IMR-90 (cell line): ENCODE results near the gene SSX4. TPM values are rescaled to one million over a fixed set of nuclear protein-coding genes. Genes with fewer than 3 reads are reported as not detected.
"Not testable (repeated sequence)": the region's sequence is repeated elsewhere in the genome, so short reads cannot be mapped to it uniquely, and the experiment has no call there.

Experiments
- ATAC-seq: fragments of 200-7000 bp; cut with Tn5 transposase; 2 replicates; pipeline ENCODE4 v1.9.1; 2020; ENCODE audit warnings: low read depth, mild to moderate bottlenecking, moderate library complexity
- BruUV-seq: library from RNA; stranded (reverse); fragments of 400-500 nt; replicated peaks from 2 replicates; lab custom pipeline; 2021; lab: Mats Ljungman, UMichigan
- CTCF ChIA-PET: fragments of 300-600 bp; formaldehyde crosslinking; extraction: SDS; loops from one replicate; lab custom pipeline; 2021; ENCODE audit warnings: antibody characterized with exemption; lab: Yijun Ruan, JAX
- POLR2A ChIA-PET: fragments of 300-600 bp; sonication (Branson Sonifier 250); formaldehyde crosslinking; loops from one replicate; lab custom pipeline; 2022; ENCODE audit warnings: antibody characterized with exemption; ENCODE audit not compliant: unreplicated experiment; lab: Charles Lee
- DNase-seq: peaks from one replicate; pipeline ENCODE4 v3.0.0; 2013
- H2AFZ ChIP-seq: replicated peaks from 2 replicates; pipeline ENCODE3; 2013; ENCODE audit warnings: low read length, mild to moderate bottlenecking; ENCODE audit not compliant: poor library complexity
- H2AK5ac ChIP-seq: 2 replicates; pipeline ENCODE4 v1.6.1; 2013; ENCODE audit warnings: low read depth, low read length, inconsistent platforms
- H2AK9ac ChIP-seq: replicated peaks from 2 replicates; pipeline ENCODE3; 2013; ENCODE audit warnings: mild to moderate bottlenecking, low read depth, low read length, moderate library complexity; ENCODE audit not compliant: poor library complexity
- H2BK120ac ChIP-seq: 2 replicates; pipeline ENCODE4 v1.6.1; 2013; ENCODE audit warnings: low read depth, low read length, inconsistent platforms
- H2BK15ac ChIP-seq: 3 replicates; pipeline ENCODE4 v1.6.1; 2013; ENCODE audit warnings: low read depth, low read length, inconsistent platforms
- H2BK20ac ChIP-seq: 2 replicates; pipeline ENCODE4 v1.6.1; 2013; ENCODE audit warnings: low read depth, mild to moderate bottlenecking, inconsistent platforms, low read length, moderate library complexity
- H2BK5ac ChIP-seq: 2 replicates; pipeline ENCODE4 v1.6.1; 2013; ENCODE audit warnings: mild to moderate bottlenecking, low read depth, low read length, inconsistent platforms; ENCODE audit not compliant: poor library complexity, severe bottlenecking
- H3K14ac ChIP-seq: replicated peaks from 2 replicates; pipeline ENCODE4 v1.6.1; 2013; ENCODE audit warnings: low read depth, low read length, inconsistent platforms
- H3K18ac ChIP-seq: 2 replicates; pipeline ENCODE4 v1.6.1; 2013; ENCODE audit warnings: low read depth, low read length, control low read depth
- H3K23ac ChIP-seq: 2 replicates; pipeline ENCODE4 v1.6.1; 2013; ENCODE audit warnings: low read depth, low read length, inconsistent platforms
- H3K27ac ChIP-seq: 2 replicates; pipeline ENCODE4 v1.5.1; 2013; ENCODE audit warnings: mild to moderate bottlenecking, control low read depth, low read length; ENCODE audit not compliant: insufficient read depth
- H3K27me3 ChIP-seq: 2 replicates; pipeline ENCODE4 v1.6.1; 2013; ENCODE audit warnings: low read length; ENCODE audit not compliant: control insufficient read depth, insufficient read depth
- H3K36me3 ChIP-seq: 2 replicates; pipeline ENCODE4 v1.6.1; 2013; ENCODE audit warnings: low read length, mixed read lengths; ENCODE audit not compliant: control insufficient read depth, insufficient read depth
- H3K4ac ChIP-seq: 2 replicates; pipeline ENCODE4 v1.6.1; 2013; ENCODE audit warnings: low read depth, low read length, inconsistent platforms
- H3K4me1 ChIP-seq: 2 replicates; pipeline ENCODE4 v1.6.1; 2013; ENCODE audit warnings: low read length, mixed read lengths; ENCODE audit not compliant: control insufficient read depth, insufficient read depth
- H3K4me2 ChIP-seq: 2 replicates; pipeline ENCODE4 v1.6.1; 2013; ENCODE audit warnings: low read depth, mild to moderate bottlenecking, control low read depth, low read length, moderate library complexity
- H3K4me3 ChIP-seq: 2 replicates; pipeline ENCODE4 v1.5.1; 2013; ENCODE audit warnings: low read depth, mild to moderate bottlenecking, control low read depth, low read length, moderate library complexity; ENCODE audit not compliant: insufficient read depth
- H3K56ac ChIP-seq: 2 replicates; pipeline ENCODE4 v1.6.1; 2013; ENCODE audit warnings: low read length, inconsistent platforms; ENCODE audit not compliant: insufficient read depth; ENCODE audit errors: extremely low read depth
- H3K79me1 ChIP-seq, 2 experiments: 2 replicates each; pipeline ENCODE4 v1.6.1; 2013; ENCODE audit warnings: low read length in 2 of 2, inconsistent platforms in 1 of 2, low read depth in 1 of 2
- H3K9ac ChIP-seq: 2 replicates; pipeline ENCODE4 v1.6.1; 2013; ENCODE audit warnings: low read depth, low read length, control low read depth
- H3K9me1 ChIP-seq: 2 replicates; pipeline ENCODE4 v1.6.1; 2013; ENCODE audit warnings: low read length, inconsistent platforms; ENCODE audit not compliant: insufficient read depth
- H3K9me3 ChIP-seq: 2 replicates; pipeline ENCODE4 v1.6.1; 2013; ENCODE audit warnings: low read length; ENCODE audit not compliant: control insufficient read depth, insufficient read depth
- H4K20me1 ChIP-seq: 2 replicates; pipeline ENCODE4 v1.6.1; 2013; ENCODE audit warnings: low read length, inconsistent platforms; ENCODE audit not compliant: insufficient read depth
- H4K5ac ChIP-seq: 2 replicates; pipeline ENCODE4 v1.6.1; 2013; ENCODE audit warnings: mild to moderate bottlenecking, low read depth, low read length, control low read depth
- H4K8ac ChIP-seq, 2 experiments: 2 replicates each; pipeline ENCODE4 v1.6.1; 2013; ENCODE audit warnings: low read depth in 2 of 2, low read length in 2 of 2, control low read depth in 1 of 2, inconsistent platforms in 1 of 2
- H4K91ac ChIP-seq: 2 replicates; pipeline ENCODE4 v1.6.1; 2013; ENCODE audit warnings: low read depth, low read length, inconsistent platforms; ENCODE audit not compliant: insufficient read depth
- WGBS, 2 experiments: methylation state at CpG; one replicate each; pipeline versions ENCODE4 v1.1.5 to v1.1.7; 2013; ENCODE audit warnings: missing lambda C conversion rate in 2 of 2; ENCODE audit not compliant: insufficient read length in 1 of 2; ENCODE audit errors: extremely low coverage in 2 of 2; 5-methylcytosine and 5-hydroxymethylcytosine counted together
- dilution Hi-C: fragments of 300-500 bp; cut with HindIII; formaldehyde crosslinking; loops from one replicate; pipeline ENCODE4 v1.14.3; 2018; ENCODE audit warnings: low sequenced_read_pairs; ENCODE audit not compliant: unreplicated experiment
- in situ Hi-C: fragments of 300-500 bp; cut with MboI; formaldehyde crosslinking; loops from 3 replicates; pipeline ENCODE4 v1.14.3; 2019; ENCODE audit warnings: low sequenced_read_pairs, inconsistent platforms, mixed read lengths
- intact Hi-C: fragments of 100-400 bp; cut with micrococcal nuclease; formaldehyde crosslinking; loops from 2 replicates; pipeline ENCODE4 v1.10.0; 2022
- polyA plus RNA-seq, 3 experiments: library from polyadenylated mRNA; depleted of rRNA; stranded (reverse); fragments of >200 nt; gene quantifications; 2 replicates each; pipeline ENCODE4 v1.2.3, GENCODE V29; 2012; ENCODE audit warnings: low replicate concordance in 1 of 3
- total RNA-seq: library from RNA; depleted of rRNA; stranded (reverse); fragments of >200 nt; gene quantifications from 2 replicates; pipeline ENCODE4 v1.2.3, GENCODE V29; 2012

SSX4 gene
- total and polyA plus RNA-seq, 2 of the 4 experiments (the other 2 are of a cell fraction): not detected

DNA sequence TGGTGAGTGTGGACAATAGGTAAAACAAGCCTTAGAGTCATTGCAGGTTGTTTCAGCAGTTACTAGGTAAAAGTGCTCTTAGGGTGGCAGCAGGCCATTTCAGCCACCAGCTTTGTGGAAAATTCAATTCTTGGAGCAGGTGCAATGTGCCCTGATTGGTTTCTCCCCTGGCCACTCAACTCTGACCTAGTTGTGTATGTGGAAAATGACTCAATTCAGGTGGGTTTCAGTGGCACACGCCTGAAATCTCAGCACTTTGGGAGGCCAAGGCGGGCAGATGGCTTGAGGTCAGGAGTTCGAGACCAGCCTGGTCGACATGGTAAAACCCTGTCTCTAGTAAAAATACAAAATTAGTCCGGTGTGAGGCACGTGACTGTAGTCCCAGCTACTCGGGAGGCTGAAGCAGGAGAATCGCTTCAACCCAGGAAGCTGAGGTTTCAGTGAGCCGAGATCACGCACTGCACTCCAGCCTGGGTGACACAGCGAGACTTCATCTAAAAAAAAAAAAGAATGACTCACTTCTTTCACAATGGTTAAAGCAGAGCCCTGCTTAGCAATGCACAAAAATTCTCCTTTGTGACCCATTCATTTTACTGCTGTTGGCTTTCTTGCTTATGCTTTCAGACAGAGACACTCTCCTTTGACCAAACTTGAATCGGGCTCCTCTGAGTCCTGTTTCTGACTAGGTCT lies 43.8 kb downstream of the SSX4 start:
- H3K36me3 ChIP-seq, POLR2A ChIA-PET, ATAC-seq, H3K9me1 ChIP-seq, H3K56ac ChIP-seq, H2BK120ac ChIP-seq, H4K20me1 ChIP-seq, H3K79me1 ChIP-seq, CTCF ChIA-PET, H3K4ac ChIP-seq, dilution Hi-C loops, H2AFZ ChIP-seq, DNase-seq, H3K18ac ChIP-seq, H3K23ac ChIP-seq, H4K8ac ChIP-seq, H2AK9ac ChIP-seq, H3K9me3 ChIP-seq, H3K4me1 ChIP-seq, H4K91ac ChIP-seq, H4K5ac ChIP-seq, H2AK5ac ChIP-seq, BruUV-seq, H3K9ac ChIP-seq, intact Hi-C loops, H3K27me3 ChIP-seq, in situ Hi-C loops, H3K4me2 ChIP-seq, H2BK15ac ChIP-seq, H3K27ac ChIP-seq, H3K14ac ChIP-seq, H2BK5ac ChIP-seq, H2BK20ac ChIP-seq, H3K4me3 ChIP-seq: not testable (repeated sequence)
- no CpG with 5 or more reads among the region's 12 CpGs for whole genome bisulfite sequencing, 2 experiments
